ENCODE data around the gene EBPL. TPM values are rescaled to one million over a fixed set of nuclear protein-coding genes. Genes with fewer than 3 reads are reported as not detected.

The EBPL gene
- total RNA-seq, 1 donor from 2014 or later = 56.5 TPM

DNA sequence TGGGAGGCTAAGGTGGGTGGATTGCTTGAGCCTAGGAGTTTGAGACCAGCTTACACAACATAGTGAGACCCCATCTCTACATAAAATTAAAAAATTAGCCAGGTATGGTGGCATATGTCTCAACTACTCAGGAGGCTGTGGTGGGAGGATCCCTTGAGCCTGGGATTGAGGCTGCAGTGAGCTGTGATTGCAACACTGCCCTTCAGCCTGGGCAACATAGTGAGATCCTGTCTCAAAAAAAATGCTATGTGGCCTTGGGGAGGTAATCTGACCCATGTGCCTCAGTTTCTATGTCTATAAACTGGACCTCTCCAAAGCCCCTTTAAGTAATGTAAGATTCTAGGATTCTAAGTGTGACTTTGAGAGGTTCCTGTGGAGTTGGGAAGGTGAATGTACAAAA is 37.8 kb downstream of the EBPL start:
- H3K4me3 Mint-ChIP-seq = no peak overlapping the region
- no peaks in the 10 kb centered on the region for H3K9me3 Mint-ChIP-seq
- DNase-seq (ENCODE audit: extremely low spot score, unreplicated experiment) = no peak
- peaks cover 6% of the 10 kb centered on the region for H3K36me3 Mint-ChIP-seq
- no peak overlapping the region for H3K27ac Mint-ChIP-seq
- peaks cover 4% of the 10 kb centered on the region for H3K4me1 Mint-ChIP-seq (ENCODE audit: unreplicated experiment)
- H3K27me3 Mint-ChIP-seq = no peaks in the 10 kb centered on the region
- TF ChIP-seq, protein P1, sequence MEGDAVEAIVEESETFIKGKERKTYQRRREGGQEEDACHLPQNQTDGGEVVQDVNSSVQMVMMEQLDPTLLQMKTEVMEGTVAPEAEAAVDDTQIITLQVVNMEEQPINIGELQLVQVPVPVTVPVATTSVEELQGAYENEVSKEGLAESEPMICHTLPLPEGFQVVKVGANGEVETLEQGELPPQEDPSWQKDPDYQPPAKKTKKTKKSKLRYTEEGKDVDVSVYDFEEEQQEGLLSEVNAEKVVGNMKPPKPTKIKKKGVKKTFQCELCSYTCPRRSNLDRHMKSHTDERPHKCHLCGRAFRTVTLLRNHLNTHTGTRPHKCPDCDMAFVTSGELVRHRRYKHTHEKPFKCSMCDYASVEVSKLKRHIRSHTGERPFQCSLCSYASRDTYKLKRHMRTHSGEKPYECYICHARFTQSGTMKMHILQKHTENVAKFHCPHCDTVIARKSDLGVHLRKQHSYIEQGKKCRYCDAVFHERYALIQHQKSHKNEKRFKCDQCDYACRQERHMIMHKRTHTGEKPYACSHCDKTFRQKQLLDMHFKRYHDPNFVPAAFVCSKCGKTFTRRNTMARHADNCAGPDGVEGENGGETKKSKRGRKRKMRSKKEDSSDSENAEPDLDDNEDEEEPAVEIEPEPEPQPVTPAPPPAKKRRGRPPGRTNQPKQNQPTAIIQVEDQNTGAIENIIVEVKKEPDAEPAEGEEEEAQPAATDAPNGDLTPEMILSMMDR (conservative IDR thresholded peaks at IDR 0.05) = no peak

DNA sequence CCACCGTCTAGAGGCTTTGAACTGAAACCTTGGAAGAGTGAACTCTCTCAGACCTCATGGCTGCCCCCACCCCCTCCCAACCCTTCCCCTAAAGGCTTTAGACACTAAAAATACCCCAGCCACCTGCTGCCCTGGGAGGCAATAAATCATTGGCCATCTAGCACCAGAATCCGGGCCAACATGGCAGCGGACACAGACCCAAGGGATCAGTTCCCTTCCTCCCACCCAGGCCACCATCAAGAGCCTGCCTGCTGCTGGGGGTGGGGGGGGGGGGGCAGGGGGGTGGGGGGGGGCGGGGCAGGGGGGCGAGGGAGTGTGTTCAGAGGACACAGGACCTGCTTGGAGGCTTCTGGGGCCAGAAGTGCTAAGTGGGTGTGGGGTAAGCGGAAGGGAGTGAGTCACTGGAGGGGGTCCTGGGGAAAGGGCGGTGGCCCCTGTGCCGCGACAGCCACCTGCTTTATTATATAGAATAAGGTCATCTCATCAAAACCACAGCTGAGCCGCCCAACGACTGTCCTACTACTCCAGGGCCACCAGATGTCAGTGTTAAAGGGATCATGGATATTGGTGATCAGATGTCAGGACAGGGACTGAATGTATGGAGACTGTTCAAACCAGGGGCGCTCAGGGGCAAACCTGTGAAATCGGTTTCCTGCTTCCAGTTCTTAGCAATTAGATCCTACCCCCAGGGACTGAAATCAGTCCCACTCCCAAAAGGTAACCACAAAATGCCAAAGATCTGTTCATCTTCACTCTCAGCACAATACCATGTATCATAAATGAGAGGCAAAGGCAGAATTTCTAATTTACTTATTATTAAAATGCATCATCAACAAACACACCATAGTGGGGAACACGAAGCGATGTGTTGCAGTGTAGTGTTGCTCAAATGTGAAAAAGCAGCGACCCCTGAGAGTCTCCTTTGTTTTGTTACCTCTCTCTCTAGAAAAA is 38.7 kb downstream of the EBPL start:
- H3K9me3 Mint-ChIP-seq = no peaks in the 10 kb centered on the region
- H3K4me3 Mint-ChIP-seq = no peak overlapping the region
- no peaks in the 10 kb centered on the region for H3K27me3 Mint-ChIP-seq
- H3K36me3 Mint-ChIP-seq = no peaks in the 10 kb centered on the region
- H3K4me1 Mint-ChIP-seq (ENCODE audit: unreplicated experiment) = peaks cover 4% of the 10 kb centered on the region
- no peak for DNase-seq (ENCODE audit: extremely low spot score, unreplicated experiment)
- TF ChIP-seq, protein P1 (conservative IDR thresholded peaks at IDR 0.05) = peak; percentile 72
- no peak overlapping the region for H3K27ac Mint-ChIP-seq

DNA sequence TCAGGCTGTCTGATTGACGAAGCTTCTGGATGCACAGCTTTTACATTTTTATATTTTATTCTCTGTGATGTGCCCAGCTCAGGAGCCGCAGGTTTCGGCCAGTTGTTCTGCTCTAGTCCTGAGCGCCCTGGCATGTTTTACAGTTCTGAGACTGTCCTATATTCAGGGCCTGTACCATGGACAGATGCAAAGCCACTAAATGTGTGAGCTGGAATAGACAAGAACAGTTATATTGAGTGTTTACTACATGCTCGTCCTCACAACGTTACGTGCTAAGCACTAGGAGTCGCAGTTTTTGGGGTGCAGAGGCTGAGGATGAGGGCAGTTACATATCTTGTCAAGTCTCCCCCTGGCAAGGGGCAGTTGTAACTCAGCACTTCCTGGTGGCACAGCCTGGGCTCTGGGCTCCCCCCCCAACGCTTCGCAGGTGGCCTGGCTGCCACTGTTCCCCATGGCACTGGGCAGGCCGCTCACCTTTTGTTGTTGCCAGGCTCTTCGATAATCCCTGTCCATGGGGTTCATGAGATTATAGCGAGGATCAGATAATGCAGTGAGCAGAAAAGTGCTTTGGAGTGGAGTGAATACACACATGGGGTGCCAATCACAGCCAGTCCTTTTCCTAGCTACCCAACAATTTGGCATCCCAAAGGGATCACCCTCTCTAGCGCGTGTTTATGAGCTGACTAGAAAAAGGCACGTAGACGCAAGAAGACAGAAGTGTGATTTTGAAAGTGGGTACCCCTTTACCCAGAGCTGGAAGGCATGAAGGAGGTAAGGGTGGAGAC is 39.5 kb downstream of the EBPL start:
- Mint-ChIP-seq H3K36me3 (no peaks in the 10 kb centered on the region), H3K27me3 (no peaks in the 10 kb centered on the region), H3K4me1 (ENCODE audit: unreplicated experiment) (peaks cover 4% of the 10 kb centered on the region), H3K9me3 (no peaks in the 10 kb centered on the region), H3K27ac (no peak overlapping the region), H3K4me3 (no peak overlapping the region)
- TF ChIP-seq, protein P1 (conservative IDR thresholded peaks at IDR 0.05) = no peak
- DNase-seq (ENCODE audit: extremely low spot score, unreplicated experiment) = no peak

DNA sequence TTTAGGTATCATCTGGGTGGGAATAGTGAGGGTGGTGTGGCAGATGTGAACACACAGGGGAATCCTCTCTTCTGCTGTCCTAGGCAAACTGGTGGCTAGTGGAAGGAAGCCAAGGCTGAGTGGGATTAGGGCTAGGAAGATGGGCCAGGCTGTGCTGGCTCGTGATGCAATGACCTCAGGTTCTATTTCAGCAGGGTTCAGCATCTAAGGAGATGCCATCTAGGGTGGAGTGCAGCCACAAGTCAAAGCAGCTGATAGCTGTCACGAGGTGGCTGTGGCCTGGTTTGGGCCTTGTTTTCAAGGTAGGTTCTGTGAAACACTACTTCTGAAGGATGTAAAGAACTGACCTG is 41.3 kb downstream of the EBPL start:
- peaks cover 4% of the 10 kb centered on the region for H3K4me1 Mint-ChIP-seq (ENCODE audit: unreplicated experiment)

DNA sequence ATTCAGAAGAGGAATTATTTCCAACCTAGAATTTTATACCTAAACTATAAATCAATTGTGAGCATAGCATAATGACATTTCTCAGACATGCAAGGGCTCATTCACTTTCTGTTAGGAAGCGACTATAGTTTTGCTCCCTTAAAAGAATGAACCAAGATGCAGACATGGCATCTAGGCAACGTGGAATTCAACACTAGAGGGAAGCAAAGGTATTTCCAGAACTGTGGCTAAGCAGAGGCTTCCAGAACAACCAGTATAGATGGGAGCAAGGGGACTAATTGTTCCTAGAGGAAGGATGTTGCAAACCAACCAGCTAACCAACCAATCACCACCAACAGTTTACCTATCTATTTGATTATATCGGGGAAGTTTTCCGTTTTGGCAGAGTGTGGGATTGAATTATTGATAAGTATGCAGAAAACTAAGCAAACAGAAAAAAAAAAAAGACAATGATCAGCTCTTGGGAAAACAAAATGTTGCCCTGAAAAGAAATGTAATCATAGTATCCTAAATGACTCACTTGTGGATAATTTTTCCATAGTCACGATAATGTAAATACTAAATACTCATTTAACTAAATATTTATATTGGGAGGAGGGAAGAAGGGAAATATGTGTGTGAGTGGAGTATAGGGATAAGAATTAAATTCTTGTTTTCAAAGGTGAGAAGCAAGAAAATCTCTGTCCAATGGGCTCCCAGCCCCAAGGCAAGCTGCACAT is 41.9 kb downstream of the EBPL start:
- no peak overlapping the region for H3K4me3 Mint-ChIP-seq
- H3K9me3 Mint-ChIP-seq = no peaks in the 10 kb centered on the region
- DNase-seq (ENCODE audit: extremely low spot score, unreplicated experiment) = no peak
- peaks cover 4% of the 10 kb centered on the region for H3K4me1 Mint-ChIP-seq (ENCODE audit: unreplicated experiment)
- H3K27ac Mint-ChIP-seq = no peak overlapping the region
- no peaks in the 10 kb centered on the region for H3K27me3 Mint-ChIP-seq
- TF ChIP-seq, protein P1 (conservative IDR thresholded peaks at IDR 0.05) = peak; percentile 41
- no peaks in the 10 kb centered on the region for H3K36me3 Mint-ChIP-seq

More for the DNA sequence above, 41.3 kb downstream of the EBPL start:
- Mint-ChIP-seq H3K27ac (no peak overlapping the region), H3K27me3 (no peaks in the 10 kb centered on the region), H3K36me3 (no peaks in the 10 kb centered on the region), H3K9me3 (no peaks in the 10 kb centered on the region), H3K4me3 (no peak overlapping the region)
- TF ChIP-seq, protein P1 (conservative IDR thresholded peaks at IDR 0.05) = no peak
- no peak for DNase-seq (ENCODE audit: extremely low spot score, unreplicated experiment)

All from type B pancreatic cell (in vitro differentiated cells).